Heart left ventricle (tissue), 13 donors: ENCODE results near the gene TAAR1.

Source experiments
- CTCF ChIP-seq, 12 donors: fragments of 200-600 bp; sonication (generic) in 4 of 12; IDR thresholded peaks; one replicate each; pipeline versions ENCODE4 v1.5.0 to v1.8.0; 2018 to 2022; ENCODE audit warnings: antibody characterized with exemption in 12 of 12, mild to moderate bottlenecking in 5 of 12
- POLR2A ChIP-seq, 2 donors: fragments of 450-650 bp; IDR thresholded peaks; one replicate each; pipeline ENCODE4 v1.6.1; 2017; ENCODE audit warnings: antibody characterized with exemption in 2 of 2, mild to moderate bottlenecking in 2 of 2, moderate library complexity in 2 of 2
- donor health status: ischemic (EF 13 %, LVEDD 7.1; RV severe dilation, severe dysfunction).
- donor health status: DM: no; HTN: yes; CAD: no.
- donor health status: DM: no; HTN: no; CAD: no.
- donor health status: ischemic (EF 25% LVEDD 6.9; RV normal size, moderate dysfunction).
- donor health status: ischemic (EF 25% LVEDD 5.7; RV mildly dilated, moderate dysfunction).
- donor health status: ischemic (EF 35%, LVEDD 5.7; RV mildly dilated, moderate dysfunction).
- donor health status: nonischemic (EF 11% LVEDD 7.7; RV severe dilation, severe dysfunction).
- donor health status: DM: yes; HTN: yes; CAD: no.
- donor health status: PGD.
- donor health status: ischemic (EF 29% LVEDD 5.4; RV normal size, mild dysfunction).
- donor health status: nonischemic (EF 23%, LVEDD 6.1; RV moderate dilation, normal function).

- TF ChIP-seq CTCF (IDR thresholded peaks at IDR 0.05) (no peak), POLR2A (IDR thresholded peaks at IDR 0.05) (no peak)
Observed at GRCh38 chr6:132648356-132648755, 10.6 kb downstream of the TAAR1 start.
